ENCODE data around the gene PRG3. TPM values are rescaled to one million over a fixed set of nuclear protein-coding genes. Genes with fewer than 3 reads are reported as not detected.

Gene PRG3
- total and polyA plus RNA-seq, 2 of the 13 experiments (the other 11 are each of a cell fraction or from before 2014, with no cell fraction given), result not detected

DNA sequence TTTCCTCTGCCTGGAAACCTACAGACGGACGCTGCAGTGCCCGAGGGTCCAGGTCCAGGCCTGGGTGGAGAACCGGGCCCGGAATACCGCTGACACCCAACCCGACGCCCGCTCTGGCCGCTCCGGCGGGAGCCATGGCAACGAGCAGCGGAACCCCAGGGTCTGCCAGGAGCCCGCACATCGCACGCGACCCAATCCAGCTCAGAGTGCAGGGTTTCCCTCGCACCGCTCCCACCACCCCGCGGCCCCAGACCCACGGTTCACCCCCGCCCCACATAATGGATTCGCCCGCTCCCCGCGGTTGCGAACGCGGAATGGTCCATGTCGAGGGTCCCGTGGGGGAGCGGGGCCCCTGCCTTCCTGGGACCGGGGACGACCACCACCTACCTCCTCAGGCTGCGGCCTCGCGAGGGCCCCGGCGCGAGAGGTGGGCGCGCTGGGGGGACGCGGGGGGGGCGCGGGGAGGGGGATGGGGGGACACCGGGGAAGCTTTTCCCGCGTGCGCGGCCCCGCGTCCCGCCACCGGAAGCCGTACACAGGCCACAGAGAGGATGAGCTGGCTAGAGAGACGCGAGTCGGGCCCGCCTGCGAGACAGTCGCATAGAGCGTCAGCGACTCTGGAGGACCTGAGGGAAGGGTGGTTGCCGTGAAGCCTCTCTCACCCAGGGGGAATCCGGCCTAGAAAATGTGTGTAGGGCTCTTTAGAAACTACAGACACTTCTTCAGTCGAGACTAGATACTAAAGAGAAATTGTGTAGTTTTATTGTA, 45.4 kb downstream of the PRG3 start, which contains the start of gene SSRP1 (continued):
- no peak for TF ChIP-seq AFF4 (CRISPR knock-in tag; IDR thresholded peaks at IDR 0.05)
- TF ChIP-seq, protein P1, sequence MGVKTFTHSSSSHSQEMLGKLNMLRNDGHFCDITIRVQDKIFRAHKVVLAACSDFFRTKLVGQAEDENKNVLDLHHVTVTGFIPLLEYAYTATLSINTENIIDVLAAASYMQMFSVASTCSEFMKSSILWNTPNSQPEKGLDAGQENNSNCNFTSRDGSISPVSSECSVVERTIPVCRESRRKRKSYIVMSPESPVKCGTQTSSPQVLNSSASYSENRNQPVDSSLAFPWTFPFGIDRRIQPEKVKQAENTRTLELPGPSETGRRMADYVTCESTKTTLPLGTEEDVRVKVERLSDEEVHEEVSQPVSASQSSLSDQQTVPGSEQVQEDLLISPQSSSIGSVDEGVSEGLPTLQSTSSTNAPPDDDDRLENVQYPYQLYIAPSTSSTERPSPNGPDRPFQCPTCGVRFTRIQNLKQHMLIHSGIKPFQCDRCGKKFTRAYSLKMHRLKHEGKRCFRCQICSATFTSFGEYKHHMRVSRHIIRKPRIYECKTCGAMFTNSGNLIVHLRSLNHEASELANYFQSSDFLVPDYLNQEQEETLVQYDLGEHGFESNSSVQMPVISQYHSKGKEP (CRISPR knock-in tag; IDR thresholded peaks at IDR 0.05), result no peak
- TF ChIP-seq SIN3A (IDR thresholded peaks at IDR 0.05; ENCODE audit: borderline replicate concordance, low read depth, low read length), result peak; percentile 59; the same call in 1 of the 2 replicates
- no peak for TF ChIP-seq KLF11 (CRISPR knock-in tag; IDR thresholded peaks at IDR 0.05)
- no peak for TF ChIP-seq TCF7 (IDR thresholded peaks at IDR 0.05; ENCODE audit: low read depth)
- TF ChIP-seq SMARCC2 (IDR thresholded peaks at IDR 0.05), result no peak
- TF ChIP-seq MLXIP (CRISPR knock-in tag; IDR thresholded peaks at IDR 0.05; ENCODE audit: borderline replicate concordance), result no peak
- TF ChIP-seq CHD2 (IDR thresholded peaks at IDR 0.05; ENCODE audit: low read depth, low read length), result no peak; the same call in 1 of the 2 replicates
- TF ChIP-seq TGIF2 (CRISPR knock-in tag; IDR thresholded peaks at IDR 0.05), result no peak
- no peak for TF ChIP-seq ZNF598 (CRISPR knock-in tag; IDR thresholded peaks at IDR 0.05; ENCODE audit: borderline replicate concordance)
- TF ChIP-seq, protein P2, sequence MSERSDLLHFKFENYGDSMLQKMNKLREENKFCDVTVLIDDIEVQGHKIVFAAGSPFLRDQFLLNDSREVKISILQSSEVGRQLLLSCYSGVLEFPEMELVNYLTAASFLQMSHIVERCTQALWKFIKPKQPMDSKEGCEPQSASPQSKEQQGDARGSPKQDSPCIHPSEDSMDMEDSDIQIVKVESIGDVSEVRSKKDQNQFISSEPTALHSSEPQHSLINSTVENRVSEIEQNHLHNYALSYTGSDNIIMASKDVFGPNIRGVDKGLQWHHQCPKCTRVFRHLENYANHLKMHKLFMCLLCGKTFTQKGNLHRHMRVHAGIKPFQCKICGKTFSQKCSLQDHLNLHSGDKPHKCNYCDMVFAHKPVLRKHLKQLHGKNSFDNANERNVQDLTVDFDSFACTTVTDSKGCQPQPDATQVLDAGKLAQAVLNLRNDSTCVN (CRISPR knock-in tag; IDR thresholded peaks at IDR 0.05; ENCODE audit: borderline replicate concordance), result no peak; the same call in 1 of the 2 replicates
- no peak for TF ChIP-seq MAF1 (CRISPR knock-in tag; IDR thresholded peaks at IDR 0.05; ENCODE audit: borderline replicate concordance)
- no peak; the same call in 1 of the 2 replicates for TF ChIP-seq DR1 (CRISPR knock-in tag; IDR thresholded peaks at IDR 0.05)
- no peak for TF ChIP-seq PTBP1 (IDR thresholded peaks at IDR 0.05; ENCODE audit: low read depth, low read length, poor library complexity, severe bottlenecking)
- TF ChIP-seq ZFP82 (CRISPR knock-in tag; IDR thresholded peaks at IDR 0.05; ENCODE audit: borderline replicate concordance), result no peak
- TF ChIP-seq PLRG1 (conservative IDR thresholded peaks at IDR 0.05), result no peak
- TF ChIP-seq, protein P3, sequence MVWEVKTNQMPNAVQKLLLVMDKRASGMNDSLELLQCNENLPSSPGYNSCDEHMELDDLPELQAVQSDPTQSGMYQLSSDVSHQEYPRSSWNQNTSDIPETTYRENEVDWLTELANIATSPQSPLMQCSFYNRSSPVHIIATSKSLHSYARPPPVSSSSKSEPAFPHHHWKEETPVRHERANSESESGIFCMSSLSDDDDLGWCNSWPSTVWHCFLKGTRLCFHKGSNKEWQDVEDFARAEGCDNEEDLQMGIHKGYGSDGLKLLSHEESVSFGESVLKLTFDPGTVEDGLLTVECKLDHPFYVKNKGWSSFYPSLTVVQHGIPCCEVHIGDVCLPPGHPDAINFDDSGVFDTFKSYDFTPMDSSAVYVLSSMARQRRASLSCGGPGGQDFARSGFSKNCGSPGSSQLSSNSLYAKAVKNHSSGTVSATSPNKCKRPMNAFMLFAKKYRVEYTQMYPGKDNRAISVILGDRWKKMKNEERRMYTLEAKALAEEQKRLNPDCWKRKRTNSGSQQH (CRISPR knock-in tag; IDR thresholded peaks at IDR 0.05; ENCODE audit: low read depth), result peak; percentile 54; the same call in 1 of the 2 replicates
- TF ChIP-seq CCAR2 (optimal IDR thresholded peaks at IDR 0.05; ENCODE audit: low read depth, low read length), result no peak
- TF ChIP-seq HDAC2 (CRISPR knock-in tag; IDR thresholded peaks at IDR 0.05), result peak; percentile 39; the same call in 1 of the 2 replicates

Measured in HepG2 (cell line).